Thymus (tissue), 11 donors: ENCODE data around the gene METTL4. TPM values are rescaled to one million over a fixed set of nuclear protein-coding genes. Genes with fewer than 3 reads are reported as not detected.

Experiments
- DNase-seq, 9 donors: peaks; one replicate each; pipeline ENCODE4 v3.0.0-alpha.2; 2013; ENCODE audit warnings: low spot score in 9 of 9, low read depth in 6 of 9, missing footprints in 1 of 9
- H3K27ac ChIP-seq, 2 donors: one replicate each; pipeline ENCODE4 v1.5.1; 2013; ENCODE audit warnings: control low read depth in 1 of 2, low read depth in 1 of 2, low read length in 1 of 2, mild to moderate bottlenecking in 1 of 2, moderate library complexity in 1 of 2
- H3K27me3 ChIP-seq, 2 donors: one replicate each; pipeline ENCODE4 v1.5.1; 2013; ENCODE audit warnings: low read length in 1 of 2; ENCODE audit not compliant: control insufficient read depth in 2 of 2, insufficient read depth in 1 of 2
- H3K36me3 ChIP-seq, 2 donors: one replicate each; pipeline ENCODE4 v1.5.1; 2013; ENCODE audit warnings: low read length in 1 of 2, mild to moderate bottlenecking in 1 of 2, moderate library complexity in 1 of 2; ENCODE audit not compliant: control insufficient read depth in 2 of 2, insufficient read depth in 2 of 2
- H3K4me1 ChIP-seq, 2 donors: one replicate each; pipeline ENCODE4 v1.5.1; 2013; ENCODE audit warnings: low read length in 2 of 2; ENCODE audit not compliant: control insufficient read depth in 2 of 2, insufficient read depth in 2 of 2
- H3K4me3 ChIP-seq, 2 donors: one replicate each; pipeline ENCODE4 v1.5.1; 2013; ENCODE audit warnings: low read length in 2 of 2, control low read depth in 1 of 2, mild to moderate bottlenecking in 1 of 2
- H3K9me3 ChIP-seq, 2 donors: one replicate each; pipeline ENCODE4 v1.5.1; 2013; ENCODE audit warnings: low read length in 1 of 2, mild to moderate bottlenecking in 1 of 2; ENCODE audit not compliant: control insufficient read depth in 2 of 2, insufficient read depth in 1 of 2
- WGBS: extraction: QIAGEN DNeasy Blood & Tissue Kit; methylation state at CpG from one replicate; pipeline ENCODE4 v1.1.7; 2013; 5-methylcytosine and 5-hydroxymethylcytosine counted together
- polyA plus RNA-seq: library from polyadenylated mRNA; stranded (reverse); fragments of 200-250 nt; gene quantifications from one replicate; pipeline ENCODE4 v1.2.3, GENCODE V29; 2013
- total RNA-seq: library from RNA; stranded (reverse); fragments of 120-200 nt; gene quantifications from one replicate; pipeline ENCODE4 v1.2.4, GENCODE V29; 2013
- donor health status: healthy.

The METTL4 gene
- total and polyA plus RNA-seq, 2 donors: 9.3 to 18.9 TPM

DNA sequence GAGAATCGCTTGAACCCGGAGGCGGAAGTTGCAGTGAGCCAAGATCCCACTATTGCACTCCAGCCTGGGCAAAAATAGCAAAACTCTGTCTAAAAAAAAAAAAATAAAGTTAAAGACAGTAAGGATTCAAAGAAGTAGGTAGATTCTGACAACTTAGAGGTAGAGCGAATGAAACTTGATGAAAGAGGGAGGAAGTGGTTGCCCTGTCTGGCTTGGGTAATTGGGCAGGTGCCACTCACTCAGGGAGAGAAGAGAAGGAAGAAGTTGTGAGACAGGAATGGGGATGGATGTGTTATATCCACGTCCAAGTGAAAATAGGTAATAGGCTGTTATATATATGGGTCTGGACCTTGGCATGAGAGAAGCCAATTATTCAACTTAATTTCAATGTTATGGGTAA is 26.3 kb upstream of the METTL4 start:
- DNase-seq: peak in 3 of 9 donors; percentile 20 to 50 (median 26)
- H3K36me3 ChIP-seq: peaks cover 12 to 47% of the 10 kb centered on the region in 2 donors
- peaks cover 0 to 2% of the 10 kb centered on the region in 2 donors for H3K4me1 ChIP-seq
- WGBS: 82% methylated on average over 5 of the region's 5 CpGs
- H3K4me3 ChIP-seq: no peak overlapping the region
- no peaks in the 10 kb centered on the region for H3K27me3 ChIP-seq
- H3K27ac ChIP-seq: peak overlapping the region in 1 of 2 donors; percentile 42
- H3K9me3 ChIP-seq: no peaks in the 10 kb centered on the region

DNA sequence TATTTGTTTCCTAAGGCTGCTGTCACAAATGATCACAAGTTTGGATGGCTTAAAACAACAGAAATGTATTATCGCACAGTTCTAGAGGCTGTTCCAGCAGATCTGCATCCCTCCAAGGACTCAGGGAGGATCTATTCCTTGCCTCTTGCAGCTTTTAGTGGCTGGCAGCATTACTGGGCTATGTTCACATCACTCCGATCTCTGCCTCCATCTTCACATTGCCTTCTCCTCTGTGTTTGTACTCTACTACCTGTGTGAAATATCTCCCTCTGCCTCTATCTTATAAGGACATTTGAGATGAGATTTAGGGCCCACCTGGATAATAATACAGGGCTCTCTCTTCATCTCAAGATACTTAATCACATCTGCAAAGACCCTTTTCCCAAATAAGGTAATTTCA is 19.0 kb upstream of the METTL4 start:
- WGBS: 98% methylated on average over 2 of the region's 2 CpGs
- Histone ChIP-seq H3K9me3 (no peaks in the 10 kb centered on the region), H3K27me3 (no peaks in the 10 kb centered on the region), H3K36me3 (peaks cover 33 to 64% of the 10 kb centered on the region in 2 donors), H3K4me3 (no peak overlapping the region), H3K27ac (peak overlapping the region; percentile 53 to 81), H3K4me1 (no peaks in the 10 kb centered on the region)
- DNase-seq: no peak

- H3K27ac ChIP-seq: peak overlapping the region in 1 of 2 donors; percentile 81
- peak in 1 of 9 donors; percentile 33 for DNase-seq
- H3K27me3 ChIP-seq: no peaks in the 10 kb centered on the region
- no peaks in the 10 kb centered on the region for H3K9me3 ChIP-seq
- H3K4me1 ChIP-seq: no peaks in the 10 kb centered on the region
- 91% methylated on average over 3 of the region's 3 CpGs for WGBS
- peaks cover 30 to 68% of the 10 kb centered on the region in 2 donors for H3K36me3 ChIP-seq
- no peak overlapping the region for H3K4me3 ChIP-seq
Measured at GRCh38 chr18:2589345-2590068, 18.2 kb upstream of the METTL4 start.

DNA sequence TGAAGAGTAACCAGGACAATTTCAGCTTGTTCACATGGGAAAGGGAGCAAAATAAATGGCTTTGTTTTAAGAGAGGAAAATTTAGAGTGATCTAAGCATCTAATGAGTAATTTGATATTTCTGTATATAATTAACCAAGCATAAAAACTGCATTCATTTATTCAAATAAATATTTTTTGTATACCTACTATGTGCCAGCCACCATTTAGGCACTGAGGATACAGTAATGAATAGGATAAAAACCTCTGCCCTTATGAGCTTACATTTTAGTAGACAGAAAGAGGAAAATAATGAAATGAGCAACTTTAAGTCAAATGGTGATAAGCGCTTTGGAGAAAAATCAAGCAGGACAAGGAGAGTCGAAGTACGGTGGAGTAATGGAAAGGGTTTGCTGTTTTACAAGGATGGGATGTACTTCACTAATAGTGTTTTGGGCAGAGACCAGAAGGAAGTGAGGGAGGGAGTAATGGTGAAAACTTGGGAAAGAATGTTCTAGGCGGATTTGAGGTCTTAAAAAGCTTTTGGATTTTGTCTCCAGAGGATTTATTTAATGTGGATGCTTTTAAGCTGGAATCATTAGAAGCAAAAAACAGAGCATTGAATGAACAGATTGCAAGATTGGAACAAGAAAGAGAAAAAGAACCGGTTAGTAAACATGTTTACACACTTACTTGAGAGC is 17.5 kb upstream of the METTL4 start:
- no peak for DNase-seq
- Histone ChIP-seq H3K36me3 (peaks cover 23 to 63% of the 10 kb centered on the region in 2 donors), H3K9me3 (no peaks in the 10 kb centered on the region), H3K4me3 (no peak overlapping the region), H3K27ac (peak overlapping the region; percentile 22 to 81), H3K27me3 (no peaks in the 10 kb centered on the region), H3K4me1 (no peaks in the 10 kb centered on the region)
- 97% methylated on average over 5 of the region's 5 CpGs for WGBS

GRCh38 chr18:2587788-2588187 is 16.5 kb upstream of the METTL4 start:
- Histone ChIP-seq H3K27ac (no peak overlapping the region), H3K4me1 (no peaks in the 10 kb centered on the region), H3K4me3 (no peak overlapping the region), H3K9me3 (no peaks in the 10 kb centered on the region), H3K27me3 (no peaks in the 10 kb centered on the region), H3K36me3 (peaks cover 25 to 60% of the 10 kb centered on the region in 2 donors)
- no peak for DNase-seq
- WGBS: 95% methylated on average over 3 of the region's 3 CpGs

DNA sequence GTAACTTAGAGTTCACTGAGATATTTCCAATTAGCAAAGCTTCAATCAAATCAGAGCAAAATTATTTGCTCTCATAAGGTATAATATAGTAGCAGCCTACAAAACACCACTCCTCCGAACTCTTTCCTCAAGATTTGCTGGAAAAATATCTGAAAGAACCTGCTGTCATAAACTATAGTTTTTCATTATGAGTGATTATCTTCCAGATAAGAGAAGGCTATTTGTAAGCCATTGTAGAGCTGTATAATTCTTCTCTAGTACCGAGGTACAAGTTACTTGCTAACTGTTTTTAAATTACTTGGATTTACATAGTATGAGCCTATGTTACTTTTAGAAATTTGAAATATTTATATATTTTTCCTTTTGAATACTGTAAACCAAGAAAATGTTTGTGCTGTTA is 2.1 kb upstream of the METTL4 start:
- H3K9me3 ChIP-seq: no peaks in the 10 kb centered on the region
- peak overlapping the region; percentile 72 to 95 for H3K4me3 ChIP-seq
- H3K36me3 ChIP-seq: peaks cover 0 to 29% of the 10 kb centered on the region in 2 donors
- H3K27ac ChIP-seq: peak overlapping the region in 1 of 2 donors; percentile 1
- peaks cover 17 to 22% of the 10 kb centered on the region in 2 donors for H3K4me1 ChIP-seq
- H3K27me3 ChIP-seq: no peaks in the 10 kb centered on the region
- no peak for DNase-seq
- WGBS: 89% methylated on average over 2 of the region's 2 CpGs

DNA sequence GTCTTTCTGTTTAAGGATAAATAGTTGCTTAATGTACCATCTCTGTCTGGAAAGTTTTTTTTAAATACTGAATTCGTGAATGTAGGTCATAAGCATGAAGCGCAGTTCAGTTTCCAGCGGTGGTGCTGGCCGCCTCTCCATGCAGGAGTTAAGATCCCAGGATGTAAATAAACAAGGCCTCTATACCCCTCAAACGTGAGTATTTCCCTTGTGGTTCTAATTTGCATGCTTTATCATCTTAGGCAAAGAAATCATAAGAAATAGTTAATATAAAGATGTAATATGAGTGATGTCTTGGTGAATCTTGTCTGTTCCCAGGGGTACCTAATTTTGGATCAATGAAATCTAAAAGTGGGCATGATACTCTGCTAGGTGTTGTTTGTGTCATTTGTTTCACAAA is 1.6 kb upstream of the METTL4 start:
- Histone ChIP-seq H3K4me1 (peaks cover 17 to 22% of the 10 kb centered on the region in 2 donors), H3K36me3 (peaks cover 0 to 24% of the 10 kb centered on the region in 2 donors), H3K4me3 (peak overlapping the region; percentile 72 to 95), H3K9me3 (no peaks in the 10 kb centered on the region), H3K27me3 (no peaks in the 10 kb centered on the region), H3K27ac (peak overlapping the region in 1 of 2 donors; percentile 23)
- no peak for DNase-seq
- WGBS: 71% methylated on average over 5 of the region's 5 CpGs

GRCh38 chr18:2572171-2572569 is 865 bp upstream of the METTL4 start:
- WGBS: 5% methylated on average over 1 of the region's 1 CpG
- H3K4me1 ChIP-seq: peaks cover 17 to 22% of the 10 kb centered on the region in 2 donors
- H3K27me3 ChIP-seq: no peaks in the 10 kb centered on the region
- peak overlapping the region in 1 of 2 donors; percentile 98 for H3K27ac ChIP-seq
- H3K4me3 ChIP-seq: peak overlapping the region; percentile 72 to 95
- H3K36me3 ChIP-seq: peaks cover 0 to 17% of the 10 kb centered on the region in 2 donors
- H3K9me3 ChIP-seq: no peaks in the 10 kb centered on the region
- peak in 3 of 9 donors; percentile 15 to 49 (median 17) for DNase-seq

DNA sequence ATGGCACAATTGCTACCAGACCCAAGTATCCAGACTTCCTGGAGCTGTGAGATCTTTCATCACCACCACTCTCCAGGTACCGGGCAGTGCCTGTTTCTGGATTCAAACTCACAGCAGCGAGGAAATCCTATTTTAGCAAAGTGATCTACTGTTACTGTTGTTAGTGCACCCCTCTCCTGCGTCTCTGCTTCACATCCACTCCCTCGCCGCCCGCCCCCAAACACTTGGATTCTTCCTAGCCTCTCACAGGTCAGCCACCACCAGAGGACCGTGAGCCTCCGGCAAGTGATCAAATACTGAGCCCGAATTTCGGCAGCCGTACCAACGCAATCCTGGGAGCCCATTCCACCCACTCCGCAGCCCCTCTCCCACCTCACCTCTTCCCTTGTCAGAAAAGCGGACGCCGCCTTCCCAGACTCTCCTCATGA is 519 bp downstream of the METTL4 start:
- Histone ChIP-seq H3K4me3 (peak overlapping the region; percentile 72 to 95), H3K4me1 (peaks cover 17 to 22% of the 10 kb centered on the region in 2 donors), H3K27me3 (no peaks in the 10 kb centered on the region), H3K27ac (peak overlapping the region; percentile 90 to 98), H3K9me3 (no peaks in the 10 kb centered on the region), H3K36me3 (peaks cover under 1 to 13% of the 10 kb centered on the region in 2 donors)
- peak in 1 of 9 donors; percentile 27 for DNase-seq
- WGBS: under 1% methylated on average over 16 of the region's 16 CpGs
